ENCODE measurements around the gene APBB1IP. TPM values are rescaled to one million over a fixed set of nuclear protein-coding genes. Genes with fewer than 3 reads are reported as not detected.

APBB1IP gene
- total RNA-seq, 1 experiment from 2014 or later, result not detected

DNA sequence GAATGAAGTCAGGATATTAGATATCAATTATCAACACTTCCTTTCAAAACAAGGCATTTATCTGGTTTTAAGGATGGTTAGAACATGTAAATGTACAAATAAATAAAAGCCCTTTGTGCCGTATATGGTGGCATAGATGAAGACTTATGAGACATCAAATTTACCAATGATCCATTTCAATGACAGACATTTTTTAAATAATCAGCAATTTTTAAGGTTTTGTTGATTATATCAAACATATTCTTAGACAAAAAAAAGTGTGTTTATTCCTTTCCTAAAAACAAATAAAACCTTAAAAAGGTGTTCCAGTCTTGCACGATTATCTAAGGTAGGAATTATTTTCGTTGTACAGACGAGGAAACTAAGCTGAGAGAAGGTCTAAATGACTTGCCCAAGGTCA, 13.8 kb downstream of the APBB1IP start:
- TF ChIP-seq, protein P1, sequence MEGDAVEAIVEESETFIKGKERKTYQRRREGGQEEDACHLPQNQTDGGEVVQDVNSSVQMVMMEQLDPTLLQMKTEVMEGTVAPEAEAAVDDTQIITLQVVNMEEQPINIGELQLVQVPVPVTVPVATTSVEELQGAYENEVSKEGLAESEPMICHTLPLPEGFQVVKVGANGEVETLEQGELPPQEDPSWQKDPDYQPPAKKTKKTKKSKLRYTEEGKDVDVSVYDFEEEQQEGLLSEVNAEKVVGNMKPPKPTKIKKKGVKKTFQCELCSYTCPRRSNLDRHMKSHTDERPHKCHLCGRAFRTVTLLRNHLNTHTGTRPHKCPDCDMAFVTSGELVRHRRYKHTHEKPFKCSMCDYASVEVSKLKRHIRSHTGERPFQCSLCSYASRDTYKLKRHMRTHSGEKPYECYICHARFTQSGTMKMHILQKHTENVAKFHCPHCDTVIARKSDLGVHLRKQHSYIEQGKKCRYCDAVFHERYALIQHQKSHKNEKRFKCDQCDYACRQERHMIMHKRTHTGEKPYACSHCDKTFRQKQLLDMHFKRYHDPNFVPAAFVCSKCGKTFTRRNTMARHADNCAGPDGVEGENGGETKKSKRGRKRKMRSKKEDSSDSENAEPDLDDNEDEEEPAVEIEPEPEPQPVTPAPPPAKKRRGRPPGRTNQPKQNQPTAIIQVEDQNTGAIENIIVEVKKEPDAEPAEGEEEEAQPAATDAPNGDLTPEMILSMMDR (conservative IDR thresholded peaks at IDR 0.05), result no peak
- no peak overlapping the region for H3K27ac ChIP-seq (ENCODE audit: insufficient read length, low read depth, low read length)
- H2BK15ac ChIP-seq (ENCODE audit: low read depth, low read length), result no peak overlapping the region
- H3K18ac ChIP-seq (ENCODE audit: insufficient read length, low read depth, low read length), result no peak overlapping the region
- no peaks in the 10 kb centered on the region for H3K79me1 ChIP-seq (ENCODE audit: insufficient read depth, low read depth, low read length, poor library complexity, severe bottlenecking)
- Mint-ChIP-seq H3K4me1 (no peaks in the 10 kb centered on the region), H3K27me3 (ENCODE audit: low read depth) (no peaks in the 10 kb centered on the region; the same call in none of the 2 replicates), H3K9me3 (peaks cover 0 to 2% of the 10 kb centered on the region in 2 experiments; a peak in 1 of 5 replicates), H3K4me3 (no peak overlapping the region), H3K27ac (no peak overlapping the region), H3K36me3 (ENCODE audit: insufficient read depth in 1 of 3, low read depth in 3 of 3) (no peaks in the 10 kb centered on the region)
- no peaks in the 10 kb centered on the region for H3K23me2 ChIP-seq (ENCODE audit: insufficient read length, low read depth, low read length, poor library complexity, severe bottlenecking)
- no peaks in the 10 kb centered on the region for H3K27me3 ChIP-seq (ENCODE audit: insufficient read depth, low read length)
- H2BK12ac ChIP-seq (ENCODE audit: insufficient read length, low read depth, low read length), result no peak overlapping the region
- no peak overlapping the region for H3K4ac ChIP-seq (ENCODE audit: low read depth, low read length)
- H3K4me2 ChIP-seq (ENCODE audit: insufficient read depth, insufficient read length, low read length), result no peak overlapping the region
- H3K9me3 ChIP-seq (ENCODE audit: control insufficient read depth, low read depth, low read length), result no peaks in the 10 kb centered on the region
- no peak overlapping the region for H2BK20ac ChIP-seq (ENCODE audit: low read depth, low read length, poor library complexity, severe bottlenecking)
- no peak overlapping the region for H2AK5ac ChIP-seq (ENCODE audit: insufficient read length, low read length)
- no peaks in the 10 kb centered on the region for H4K20me1 ChIP-seq (ENCODE audit: control insufficient read depth, insufficient read depth, insufficient read length)
- H4K5ac ChIP-seq (ENCODE audit: insufficient read length, low read depth, low read length), result no peak overlapping the region
- no peak overlapping the region for H3K56ac ChIP-seq (ENCODE audit: insufficient read length, low read depth, low read length)
- no peak overlapping the region for H4K8ac ChIP-seq (replicated peaks; ENCODE audit: insufficient read length, low read depth, low read length)
- H3K14ac ChIP-seq (ENCODE audit: insufficient read depth, low read length), result no peak overlapping the region
- H3K79me2 ChIP-seq (ENCODE audit: insufficient read depth, low read length), result no peaks in the 10 kb centered on the region
- DNase-seq, result no peak
- H2BK120ac ChIP-seq (ENCODE audit: low read depth, low read length, poor library complexity, severe bottlenecking), result no peak overlapping the region
- no peak overlapping the region for H2AFZ ChIP-seq (ENCODE audit: low read length)
- no CpG with 5 or more reads among the region's 4 CpGs for WGBS (ENCODE audit: extremely low coverage, insufficient read length, low lambda C conversion rate)
- H3K23ac ChIP-seq (ENCODE audit: insufficient read length, low read depth, low read length), result no peak overlapping the region
- no peak overlapping the region for H4K91ac ChIP-seq (ENCODE audit: insufficient read length, low read depth, low read length)
- no peak overlapping the region for H3K9ac ChIP-seq (ENCODE audit: extremely low read depth, insufficient read length, low read length)
- H2BK5ac ChIP-seq (ENCODE audit: insufficient read length, low read length), result no peak overlapping the region
- no peaks in the 10 kb centered on the region for H3K4me1 ChIP-seq (ENCODE audit: insufficient read depth, low read length)
- no peak overlapping the region for H3T11ph ChIP-seq (ENCODE audit: low read length)

All from H9 (cell line).